ENCODE data around the gene GIMAP5. TPM values are rescaled to one million over a fixed set of nuclear protein-coding genes. Genes with fewer than 3 reads are reported as not detected.

GIMAP5 gene
- total RNA-seq, 1 donor from 2014 or later: not detected

GRCh38 chr7:150716368-150716767 lies 20.9 kb upstream of the GIMAP5 start, which contains the start of gene GIMAP1:
Gene GIMAP1 (plus strand): TSS chr7:150716613. CDS start chr7:150719048, 2,435 bp downstream.
- no peaks in the 10 kb centered on the region for H3K36me3 Mint-ChIP-seq
- Histone ChIP-seq H4K20me1 (ENCODE audit: low read depth) (no peaks in the 10 kb centered on the region), H3K79me2 (ENCODE audit: low read depth) (no peaks in the 10 kb centered on the region), H3K27ac (no peak within 1 kb of the TSS), H3K36me3 (no peaks in the 10 kb centered on the region), H3K27me3 (peaks cover 68% of the 10 kb centered on the region), H3K4me1 (no peaks in the 10 kb centered on the region), H3K9me3 (ENCODE audit: low read depth) (no peaks in the 10 kb centered on the region), H2AFZ (replicated peaks) (no peak within 1 kb of the TSS), H3K4me3 (no peak within 1 kb of the TSS), H3F3A (ENCODE audit: low read depth) (no peaks in the 10 kb centered on the region), H3K9ac (no peak within 1 kb of the TSS), H3K4me2 (no peak within 1 kb of the TSS)
- no peaks in the 10 kb centered on the region for H3K4me1 Mint-ChIP-seq
- H3K27me3 Mint-ChIP-seq (ENCODE audit: insufficient read depth, low read depth): peaks cover 4% of the 10 kb centered on the region
- TF ChIP-seq CTCF (IDR thresholded peaks at IDR 0.05): no peak
- no peak for TF ChIP-seq EZH2 (IDR thresholded peaks at IDR 0.05)
- TF ChIP-seq EZH2phosphoT487 (IDR thresholded peaks at IDR 0.05): no peak
- peaks cover 14% of the 10 kb centered on the region for H3K9me3 Mint-ChIP-seq
- H3K27ac Mint-ChIP-seq: no peak within 1 kb of the TSS
- DNase-seq (ENCODE audit: low spot score): no peak
- no peak within 1 kb of the TSS for H3K4me3 Mint-ChIP-seq

DNA sequence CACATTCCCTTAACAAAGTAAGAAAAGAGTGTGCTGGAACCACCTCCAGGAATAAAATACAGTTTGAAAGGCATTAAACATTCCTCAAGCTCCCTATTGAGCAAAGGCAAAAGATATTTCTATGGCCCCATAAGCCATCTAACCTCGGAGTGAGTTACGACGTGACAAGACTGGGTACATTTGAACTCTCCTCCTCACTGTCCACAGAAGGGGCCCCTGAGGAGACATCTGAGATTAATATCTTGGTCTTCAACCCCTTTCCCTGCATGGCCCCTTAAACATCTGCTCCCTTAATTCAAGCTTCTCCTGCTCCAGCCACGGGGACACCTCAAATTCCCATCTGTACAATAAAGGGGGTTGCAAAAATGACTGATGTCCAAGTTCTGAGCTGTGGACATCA lies 20.3 kb upstream of the GIMAP5 start:
- no peaks in the 10 kb centered on the region for H3K9me3 ChIP-seq (ENCODE audit: low read depth)
- peaks cover 14% of the 10 kb centered on the region for H3K9me3 Mint-ChIP-seq
- H2AFZ ChIP-seq (replicated peaks): no peak overlapping the region
- no peak overlapping the region for H3K4me2 ChIP-seq
- no peaks in the 10 kb centered on the region for H3K36me3 ChIP-seq
- H3K79me2 ChIP-seq (ENCODE audit: low read depth): no peaks in the 10 kb centered on the region
- H3K27me3 ChIP-seq: peaks cover 71% of the 10 kb centered on the region
- H3K4me3 Mint-ChIP-seq: no peak overlapping the region
- no peaks in the 10 kb centered on the region for H4K20me1 ChIP-seq (ENCODE audit: low read depth)
- H3K27me3 Mint-ChIP-seq (ENCODE audit: insufficient read depth, low read depth): peaks cover 4% of the 10 kb centered on the region
- no peak overlapping the region for H3K4me3 ChIP-seq
- no peaks in the 10 kb centered on the region for H3K4me1 Mint-ChIP-seq
- H3F3A ChIP-seq (ENCODE audit: low read depth): no peaks in the 10 kb centered on the region
- DNase-seq (ENCODE audit: low spot score): no peak
- H3K27ac Mint-ChIP-seq: no peak overlapping the region
- no peak overlapping the region for H3K9ac ChIP-seq
- no peak for TF ChIP-seq CTCF (IDR thresholded peaks at IDR 0.05)
- no peak for TF ChIP-seq EZH2 (IDR thresholded peaks at IDR 0.05)
- no peak for TF ChIP-seq EZH2phosphoT487 (IDR thresholded peaks at IDR 0.05)
- H3K36me3 Mint-ChIP-seq: no peaks in the 10 kb centered on the region
- H3K4me1 ChIP-seq: no peaks in the 10 kb centered on the region
- H3K27ac ChIP-seq: no peak overlapping the region

DNA sequence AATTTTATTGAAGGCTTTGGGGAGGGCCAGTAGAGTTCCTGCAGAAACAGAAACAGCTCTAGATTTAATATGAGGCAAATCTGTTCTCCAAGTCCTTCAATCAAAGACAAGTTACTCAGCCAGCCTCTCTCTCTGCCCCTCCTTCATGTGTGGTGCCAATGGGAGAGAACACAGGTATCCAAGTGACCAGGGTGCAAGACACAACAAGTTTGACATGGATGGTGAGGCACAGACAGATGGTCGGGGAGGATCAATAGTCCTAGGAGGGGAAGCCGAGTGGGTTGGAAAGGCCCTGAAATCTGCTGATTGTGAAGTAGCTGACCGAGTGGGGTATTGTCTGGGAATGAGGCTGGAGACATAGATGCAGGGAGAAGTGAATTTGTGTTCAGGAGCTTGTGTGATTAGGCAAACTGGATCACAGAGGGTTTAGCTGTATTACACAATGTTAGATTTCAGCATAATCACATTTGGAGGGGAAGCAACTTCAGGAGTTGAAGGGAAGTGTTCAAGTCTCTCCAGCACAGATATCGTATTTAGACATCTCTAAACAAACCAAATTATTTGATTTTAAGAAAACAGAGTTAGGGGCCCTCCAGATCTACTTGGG lies 19.3 kb upstream of the GIMAP5 start:
- no peak for DNase-seq (ENCODE audit: low spot score)
- Histone ChIP-seq H3K36me3 (no peaks in the 10 kb centered on the region), H3K4me3 (no peak overlapping the region), H3K9ac (no peak overlapping the region), H4K20me1 (ENCODE audit: low read depth) (no peaks in the 10 kb centered on the region), H3K9me3 (ENCODE audit: low read depth) (no peaks in the 10 kb centered on the region), H3F3A (ENCODE audit: low read depth) (no peaks in the 10 kb centered on the region), H3K27ac (no peak overlapping the region), H3K27me3 (peaks cover 80% of the 10 kb centered on the region), H3K4me2 (no peak overlapping the region), H3K4me1 (no peaks in the 10 kb centered on the region), H3K79me2 (ENCODE audit: low read depth) (no peaks in the 10 kb centered on the region), H2AFZ (replicated peaks) (no peak overlapping the region)
- Mint-ChIP-seq H3K27ac (no peak overlapping the region), H3K36me3 (no peaks in the 10 kb centered on the region), H3K4me3 (no peak overlapping the region), H3K9me3 (peaks cover 8% of the 10 kb centered on the region), H3K4me1 (peaks cover 3% of the 10 kb centered on the region), H3K27me3 (ENCODE audit: insufficient read depth, low read depth) (peaks cover 4% of the 10 kb centered on the region)
- TF ChIP-seq EZH2 (IDR thresholded peaks at IDR 0.05) (no peak), CTCF (IDR thresholded peaks at IDR 0.05) (no peak), EZH2phosphoT487 (IDR thresholded peaks at IDR 0.05) (no peak)

All from neural progenitor cell (in vitro differentiated cells).